ENCODE results near the gene SMC3. TPM values are rescaled to one million over a fixed set of nuclear protein-coding genes. Genes with fewer than 3 reads are reported as not detected.

The SMC3 gene
- total RNA-seq, 1 experiment from 2014 or later: 64.3 TPM

DNA sequence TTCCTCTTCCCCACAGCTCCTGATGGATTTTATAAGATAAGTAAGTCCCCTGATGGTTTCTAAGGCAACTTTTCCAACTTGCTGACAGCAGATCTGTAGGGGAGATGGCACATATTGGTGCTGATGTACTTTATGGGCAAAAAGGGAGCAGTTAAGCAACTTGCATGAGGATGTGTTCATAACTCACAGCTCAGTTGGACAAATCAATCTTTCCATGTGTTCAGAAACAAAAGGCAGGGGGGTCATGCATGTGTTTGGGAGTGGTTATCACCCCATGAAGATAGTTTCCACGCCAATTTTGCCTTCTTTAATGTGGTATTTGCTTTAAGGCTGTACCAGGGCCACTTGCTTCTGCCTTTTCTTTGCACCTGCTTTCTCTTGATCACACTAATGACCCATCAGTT lies 82.8 kb downstream of the SMC3 start:
- Histone ChIP-seq H3K27ac (ENCODE audit: low read depth, low read length) (no peak overlapping the region), H4K20me1 (ENCODE audit: insufficient read depth) (no peaks in the 10 kb centered on the region), H3K9me2 (ENCODE audit: insufficient read depth) (no peaks in the 10 kb centered on the region), H3K27me3 (ENCODE audit: insufficient read depth, low read length) (no peaks in the 10 kb centered on the region), H3K4me2 (ENCODE audit: low read length) (no peak overlapping the region), H3K79me2 (ENCODE audit: insufficient read depth, low read length) (no peaks in the 10 kb centered on the region), H3K4me3 (replicated peaks in 1 of 2; ENCODE audit: low read depth in 1 of 2, low read length in 2 of 2) (no peak overlapping the region), H3K4me1 (ENCODE audit: control insufficient read depth in 1 of 2, insufficient read depth in 2 of 2, low read length in 2 of 2) (peaks cover 2% of the 10 kb centered on the region in 2 experiments; a peak in 2 of 4 replicates), H3K36me3 (ENCODE audit: control insufficient read depth in 1 of 2, insufficient read depth in 2 of 2, low read length in 2 of 2) (no peaks in the 10 kb centered on the region), H2AFZ (ENCODE audit: low read depth, low read length, poor library complexity, severe bottlenecking) (no peak overlapping the region), H3K9me3 (ENCODE audit: control insufficient read depth in 1 of 2, insufficient read depth in 1 of 2, low read depth in 1 of 2, low read length in 2 of 2) (no peaks in the 10 kb centered on the region), H3K9ac (ENCODE audit: low read length) (no peak overlapping the region)
- DNase-seq (ENCODE audit: low read depth, low spot score) (no peak), ATAC-seq (no peak)
- intact Hi-C loops (cut with micrococcal nuclease): no loop called here
- BruUV-seq (replicated peaks): no TSS peak
- CTCF ChIA-PET: interaction anchor here (1.5 kb wide), 1 partner anchor 9 kb away, joined by 4 read pairs; no protein-coding TSS in a partner anchor
- POLR2A ChIA-PET: no interaction called here
- RAD21 ChIA-PET (ENCODE audit: low non-redundant PET in 1 of 2, low total read pairs in 2 of 2, uncharacterized antibody in 2 of 2, unreplicated experiment in 2 of 2): no interaction called here
- TF ChIP-seq, protein P1, sequence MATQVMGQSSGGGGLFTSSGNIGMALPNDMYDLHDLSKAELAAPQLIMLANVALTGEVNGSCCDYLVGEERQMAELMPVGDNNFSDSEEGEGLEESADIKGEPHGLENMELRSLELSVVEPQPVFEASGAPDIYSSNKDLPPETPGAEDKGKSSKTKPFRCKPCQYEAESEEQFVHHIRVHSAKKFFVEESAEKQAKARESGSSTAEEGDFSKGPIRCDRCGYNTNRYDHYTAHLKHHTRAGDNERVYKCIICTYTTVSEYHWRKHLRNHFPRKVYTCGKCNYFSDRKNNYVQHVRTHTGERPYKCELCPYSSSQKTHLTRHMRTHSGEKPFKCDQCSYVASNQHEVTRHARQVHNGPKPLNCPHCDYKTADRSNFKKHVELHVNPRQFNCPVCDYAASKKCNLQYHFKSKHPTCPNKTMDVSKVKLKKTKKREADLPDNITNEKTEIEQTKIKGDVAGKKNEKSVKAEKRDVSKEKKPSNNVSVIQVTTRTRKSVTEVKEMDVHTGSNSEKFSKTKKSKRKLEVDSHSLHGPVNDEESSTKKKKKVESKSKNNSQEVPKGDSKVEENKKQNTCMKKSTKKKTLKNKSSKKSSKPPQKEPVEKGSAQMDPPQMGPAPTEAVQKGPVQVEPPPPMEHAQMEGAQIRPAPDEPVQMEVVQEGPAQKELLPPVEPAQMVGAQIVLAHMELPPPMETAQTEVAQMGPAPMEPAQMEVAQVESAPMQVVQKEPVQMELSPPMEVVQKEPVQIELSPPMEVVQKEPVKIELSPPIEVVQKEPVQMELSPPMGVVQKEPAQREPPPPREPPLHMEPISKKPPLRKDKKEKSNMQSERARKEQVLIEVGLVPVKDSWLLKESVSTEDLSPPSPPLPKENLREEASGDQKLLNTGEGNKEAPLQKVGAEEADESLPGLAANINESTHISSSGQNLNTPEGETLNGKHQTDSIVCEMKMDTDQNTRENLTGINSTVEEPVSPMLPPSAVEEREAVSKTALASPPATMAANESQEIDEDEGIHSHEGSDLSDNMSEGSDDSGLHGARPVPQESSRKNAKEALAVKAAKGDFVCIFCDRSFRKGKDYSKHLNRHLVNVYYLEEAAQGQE (IDR thresholded peaks at IDR 0.05; ENCODE audit: low read depth): no peak
- TF ChIP-seq ZNF274 (IDR thresholded peaks at IDR 0.05; ENCODE audit: low read depth, low read length) (no peak), JUND (IDR thresholded peaks at IDR 0.05) (no peak), CEBPB (IDR thresholded peaks at IDR 0.05; ENCODE audit: low read depth) (no peak), EGR1 (IDR thresholded peaks at IDR 0.05; ENCODE audit: low read depth) (no peak), SP1 (IDR thresholded peaks at IDR 0.05; ENCODE audit: low read depth) (no peak), POLR2A (IDR thresholded peaks at IDR 0.05; ENCODE audit: borderline replicate concordance, extremely low read depth, insufficient read depth, insufficient read length) (no peak), SIN3A (IDR thresholded peaks at IDR 0.05; ENCODE audit: low read depth) (no peak), SRF (IDR thresholded peaks at IDR 0.05; ENCODE audit: low read depth) (no peak)
- TF ChIP-seq, protein P2, sequence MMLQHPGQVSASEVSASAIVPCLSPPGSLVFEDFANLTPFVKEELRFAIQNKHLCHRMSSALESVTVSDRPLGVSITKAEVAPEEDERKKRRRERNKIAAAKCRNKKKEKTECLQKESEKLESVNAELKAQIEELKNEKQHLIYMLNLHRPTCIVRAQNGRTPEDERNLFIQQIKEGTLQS (IDR thresholded peaks at IDR 0.05): no peak
- TF ChIP-seq, protein P3, sequence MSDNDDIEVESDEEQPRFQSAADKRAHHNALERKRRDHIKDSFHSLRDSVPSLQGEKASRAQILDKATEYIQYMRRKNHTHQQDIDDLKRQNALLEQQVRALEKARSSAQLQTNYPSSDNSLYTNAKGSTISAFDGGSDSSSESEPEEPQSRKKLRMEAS (IDR thresholded peaks at IDR 0.05): no peak

All from HCT116 (cell line).